Measurements from ENCODE around the gene GOT2.
"Not testable (repeated sequence)": the region's sequence is repeated elsewhere in the genome, so short reads cannot be mapped to it uniquely, and the experiment has no call there.

GOT2 gene

DNA sequence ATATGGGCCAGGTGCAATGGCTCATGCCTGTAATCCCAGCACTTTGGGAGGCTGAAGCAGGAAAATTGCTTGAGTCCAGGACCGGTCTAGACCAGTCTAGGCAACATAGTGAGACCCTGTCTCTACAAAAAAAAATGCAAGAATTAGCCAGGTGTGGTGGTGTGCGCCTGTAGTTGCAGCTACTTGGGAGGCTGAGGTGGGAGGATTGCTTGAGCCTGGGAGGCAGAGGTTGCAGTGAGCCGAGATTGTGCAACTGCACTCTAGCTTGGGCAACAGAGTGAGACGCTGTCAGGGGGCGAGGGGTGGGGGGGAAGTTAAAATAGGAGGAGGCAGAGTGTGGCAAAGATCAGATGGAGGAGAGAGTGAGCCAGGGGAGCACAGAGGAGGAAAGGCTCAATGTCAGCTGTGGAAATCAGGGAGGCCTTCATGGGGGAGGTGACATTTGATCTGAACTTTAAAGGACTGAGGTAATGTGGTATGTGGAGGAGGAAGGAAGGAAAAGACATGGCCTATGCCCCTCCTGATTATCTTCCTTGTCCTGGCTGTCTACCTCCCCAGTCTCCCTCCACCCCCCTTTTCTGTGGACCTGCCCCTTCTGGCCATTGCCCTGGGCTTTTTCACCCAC lies 4.7 kb upstream of the GOT2 start:
- H3K4me3 ChIP-seq (ENCODE audit: low read depth, low read length) = no peak overlapping the region
- DNase-seq (ENCODE audit: low read depth) = peak; percentile 49
- no peak for TF ChIP-seq MYC (IDR thresholded peaks at IDR 0.05; ENCODE audit: low read depth, low read length)
- no peak for TF ChIP-seq POLR2A (IDR thresholded peaks at IDR 0.05; ENCODE audit: extremely low read depth, insufficient read length)
- TF ChIP-seq, protein P1, sequence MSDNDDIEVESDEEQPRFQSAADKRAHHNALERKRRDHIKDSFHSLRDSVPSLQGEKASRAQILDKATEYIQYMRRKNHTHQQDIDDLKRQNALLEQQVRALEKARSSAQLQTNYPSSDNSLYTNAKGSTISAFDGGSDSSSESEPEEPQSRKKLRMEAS (IDR thresholded peaks at IDR 0.05; ENCODE audit: low read depth, low read length) = no peak
- TF ChIP-seq, protein P2, sequence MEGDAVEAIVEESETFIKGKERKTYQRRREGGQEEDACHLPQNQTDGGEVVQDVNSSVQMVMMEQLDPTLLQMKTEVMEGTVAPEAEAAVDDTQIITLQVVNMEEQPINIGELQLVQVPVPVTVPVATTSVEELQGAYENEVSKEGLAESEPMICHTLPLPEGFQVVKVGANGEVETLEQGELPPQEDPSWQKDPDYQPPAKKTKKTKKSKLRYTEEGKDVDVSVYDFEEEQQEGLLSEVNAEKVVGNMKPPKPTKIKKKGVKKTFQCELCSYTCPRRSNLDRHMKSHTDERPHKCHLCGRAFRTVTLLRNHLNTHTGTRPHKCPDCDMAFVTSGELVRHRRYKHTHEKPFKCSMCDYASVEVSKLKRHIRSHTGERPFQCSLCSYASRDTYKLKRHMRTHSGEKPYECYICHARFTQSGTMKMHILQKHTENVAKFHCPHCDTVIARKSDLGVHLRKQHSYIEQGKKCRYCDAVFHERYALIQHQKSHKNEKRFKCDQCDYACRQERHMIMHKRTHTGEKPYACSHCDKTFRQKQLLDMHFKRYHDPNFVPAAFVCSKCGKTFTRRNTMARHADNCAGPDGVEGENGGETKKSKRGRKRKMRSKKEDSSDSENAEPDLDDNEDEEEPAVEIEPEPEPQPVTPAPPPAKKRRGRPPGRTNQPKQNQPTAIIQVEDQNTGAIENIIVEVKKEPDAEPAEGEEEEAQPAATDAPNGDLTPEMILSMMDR (IDR thresholded peaks at IDR 0.05; ENCODE audit: low read depth, low read length) = no peak

DNA sequence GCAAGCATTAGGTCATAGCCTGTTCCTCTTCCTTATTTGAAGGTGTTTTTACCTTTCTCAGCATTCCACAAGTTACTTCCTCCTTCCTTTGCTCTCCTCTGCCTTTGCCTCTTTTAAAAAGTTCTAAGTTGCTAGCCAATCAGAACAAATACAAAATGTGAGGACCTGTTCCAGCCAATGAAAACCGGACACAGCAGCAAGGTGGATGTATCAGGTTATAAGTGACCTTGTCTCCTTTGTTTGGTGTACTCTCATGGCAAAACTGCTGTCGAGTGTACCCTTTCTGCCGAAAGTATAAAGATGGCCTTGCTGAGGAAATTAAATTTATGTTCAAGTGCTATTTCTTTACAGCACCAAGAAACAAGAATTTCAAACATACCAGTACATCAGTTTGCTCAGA lies 2.2 kb upstream of the GOT2 start:
- not testable (repeated sequence) for DNase-seq (ENCODE audit: low read depth)

DNA sequence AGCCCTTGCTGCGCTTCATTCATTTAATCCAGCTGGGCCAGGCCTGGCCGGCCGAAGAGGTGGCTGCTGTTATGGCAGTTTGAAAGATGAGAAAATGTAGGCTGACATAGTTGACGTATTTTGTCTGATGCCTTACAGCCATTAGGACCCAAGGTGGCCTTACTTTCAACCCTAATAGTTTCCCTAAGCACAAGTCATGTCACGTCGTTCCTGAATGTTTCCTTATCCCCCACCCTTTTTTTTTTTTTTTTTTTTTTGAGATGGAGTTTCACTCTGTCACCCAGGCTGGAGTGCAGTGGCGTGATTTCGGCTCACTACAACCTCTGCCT lies 307 bp upstream of the GOT2 start:
- DNase-seq (ENCODE audit: low read depth) = no peak
- TF ChIP-seq POLR2A (IDR thresholded peaks at IDR 0.05; ENCODE audit: extremely low read depth, insufficient read length) = no peak

More for the DNA sequence above, 2.2 kb upstream of the GOT2 start:
- not testable (repeated sequence) for H3K4me3 ChIP-seq (ENCODE audit: low read depth, low read length)

DNA sequence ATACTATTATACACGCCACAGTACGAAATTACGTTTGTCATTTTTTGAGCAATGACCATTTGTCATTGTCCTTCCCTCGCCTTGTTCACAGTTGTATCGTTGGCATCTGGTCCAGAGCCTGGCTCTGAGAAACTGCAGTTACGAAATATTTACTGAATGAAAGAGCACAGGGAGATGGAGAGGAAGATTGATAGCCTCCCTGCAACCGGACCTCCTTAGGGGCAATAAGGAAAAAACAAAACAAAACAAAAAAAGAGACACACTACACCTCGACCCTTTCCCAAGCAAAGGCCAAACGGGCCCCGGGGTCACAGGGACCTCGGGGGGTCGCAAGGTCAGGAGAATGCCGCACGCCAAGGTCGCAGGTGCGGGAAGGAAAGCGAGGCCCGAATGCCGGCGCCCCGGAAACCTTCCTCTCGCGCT lies 857 bp downstream of the GOT2 start:
- no peak for TF ChIP-seq MYC (IDR thresholded peaks at IDR 0.05; ENCODE audit: low read depth, low read length)
- TF ChIP-seq, protein P1 (IDR thresholded peaks at IDR 0.05; ENCODE audit: low read depth, low read length) = no peak
- peak; percentile 54 for DNase-seq (ENCODE audit: low read depth)
- H3K4me3 ChIP-seq (ENCODE audit: low read depth, low read length) = peak overlapping the region; percentile 79

More for the DNA sequence above, 307 bp upstream of the GOT2 start:
- peak overlapping the region; percentile 79 for H3K4me3 ChIP-seq (ENCODE audit: low read depth, low read length)

DNA sequence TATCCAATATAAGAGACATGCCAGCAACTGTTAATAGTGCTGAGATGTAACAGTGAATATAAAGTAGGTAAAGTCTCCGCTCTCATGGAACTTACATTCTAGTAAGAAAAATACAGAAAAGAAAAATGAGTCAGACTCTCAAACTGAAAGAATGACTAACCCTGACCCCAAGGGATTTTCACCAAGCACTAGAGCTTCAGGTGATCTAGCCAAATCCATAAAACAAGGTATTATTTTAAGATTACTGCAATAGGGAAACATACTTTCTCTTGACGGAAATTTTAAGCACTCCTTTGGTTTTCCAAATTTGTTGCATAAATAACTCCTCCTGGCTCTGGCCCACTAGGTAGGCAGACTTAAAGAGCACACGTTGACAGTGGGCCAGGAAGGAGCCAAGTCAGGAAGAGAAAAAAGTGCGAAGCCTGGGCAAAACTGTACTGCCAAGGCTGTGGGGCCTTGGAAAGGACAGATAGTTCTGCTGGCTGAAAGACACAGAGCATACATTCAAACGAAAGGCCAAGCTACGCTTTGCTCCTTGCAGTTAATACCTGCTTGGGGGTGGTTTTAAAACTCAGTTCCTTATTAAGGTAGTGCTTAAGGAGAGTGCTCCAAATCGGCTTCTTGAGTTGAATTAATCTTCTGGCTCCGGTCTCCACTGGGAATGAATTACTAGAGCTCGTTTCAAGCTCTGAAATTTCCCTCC lies 1.4 kb downstream of the GOT2 start:
- TF ChIP-seq MYC (IDR thresholded peaks at IDR 0.05; ENCODE audit: low read depth, low read length) = no peak
- TF ChIP-seq, protein P1 (IDR thresholded peaks at IDR 0.05; ENCODE audit: low read depth, low read length) = no peak
- no peak for TF ChIP-seq POLR2A (IDR thresholded peaks at IDR 0.05; ENCODE audit: extremely low read depth, insufficient read length)
- TF ChIP-seq, protein P2 (IDR thresholded peaks at IDR 0.05; ENCODE audit: low read depth, low read length) = no peak
- peak overlapping the region; percentile 79 for H3K4me3 ChIP-seq (ENCODE audit: low read depth, low read length)
- DNase-seq (ENCODE audit: low read depth) = peak; percentile 61

DNA sequence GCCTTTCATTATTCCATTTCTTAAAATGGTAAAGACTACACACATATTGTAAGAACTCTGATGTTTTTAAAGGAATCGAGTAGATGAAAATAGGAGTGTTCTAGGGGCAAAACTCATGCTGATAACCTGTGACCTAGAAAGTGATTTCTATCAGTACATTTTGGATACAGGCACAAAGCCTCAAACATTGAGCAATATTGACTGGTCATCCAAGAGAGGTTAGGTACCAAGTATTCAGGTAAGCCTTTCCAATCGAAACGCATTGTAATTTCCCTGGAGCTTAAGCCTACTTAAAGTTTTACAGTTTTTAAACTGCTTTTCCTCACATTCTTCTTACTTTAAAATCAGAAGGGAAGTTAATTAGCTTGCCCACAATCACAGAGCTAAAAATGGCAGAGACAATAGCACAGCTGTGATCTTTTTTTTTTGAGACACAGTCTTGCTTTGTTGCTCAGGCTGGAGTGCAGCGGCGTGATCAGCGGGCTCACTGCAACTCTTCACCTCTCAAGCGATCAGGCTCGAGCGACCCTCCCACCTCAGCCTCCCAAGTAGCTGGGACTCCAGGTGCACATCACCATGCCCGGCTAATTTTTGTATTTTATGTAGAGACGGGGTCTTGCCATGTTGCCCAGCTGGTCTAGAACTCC lies 3.3 kb downstream of the GOT2 start:
- H3K4me3 ChIP-seq (ENCODE audit: low read depth, low read length) = no peak overlapping the region

More for the DNA sequence above, 3.3 kb downstream of the GOT2 start:
- no peak for DNase-seq (ENCODE audit: low read depth)
- TF ChIP-seq, protein P2 (IDR thresholded peaks at IDR 0.05; ENCODE audit: low read depth, low read length) = no peak
- TF ChIP-seq, protein P1 (IDR thresholded peaks at IDR 0.05; ENCODE audit: low read depth, low read length) = no peak
- TF ChIP-seq POLR2A (IDR thresholded peaks at IDR 0.05; ENCODE audit: extremely low read depth, insufficient read length) (no peak), MYC (IDR thresholded peaks at IDR 0.05; ENCODE audit: low read depth, low read length) (no peak)
